ENCODE data around the gene PDE4B.
"Not testable (repeated sequence)": the region's sequence is repeated elsewhere in the genome, so short reads cannot be mapped to it uniquely, and the experiment has no call there.

Gene PDE4B

GRCh38 chr1:66135161-66135560, 342.5 kb downstream of the PDE4B start:
- H2AFZ ChIP-seq (ENCODE audit: low read depth, low read length) = no peak overlapping the region
- no peaks in the 10 kb centered on the region for H3K9me3 ChIP-seq (ENCODE audit: low read length)
- no peaks in the 10 kb centered on the region for H3K36me3 ChIP-seq (ENCODE audit: insufficient read depth, low read length)
- no peaks in the 10 kb centered on the region for H3K4me1 ChIP-seq (ENCODE audit: insufficient read depth, low read length)
- no peaks in the 10 kb centered on the region for H3K27me3 ChIP-seq (ENCODE audit: insufficient read depth, low read length)
- H3K4me3 ChIP-seq (ENCODE audit: low read length) = no peak overlapping the region

GRCh38 chr1:66136423-66136822, 343.7 kb downstream of the PDE4B start:
- not testable (repeated sequence) for H3K4me1 ChIP-seq (ENCODE audit: insufficient read depth, low read length); H2AFZ ChIP-seq (ENCODE audit: low read depth, low read length); H3K9me3 ChIP-seq (ENCODE audit: low read length); H3K4me3 ChIP-seq (ENCODE audit: low read length); H3K36me3 ChIP-seq (ENCODE audit: insufficient read depth, low read length); H3K27me3 ChIP-seq (ENCODE audit: insufficient read depth, low read length)

- no peaks in the 10 kb centered on the region for H3K27me3 ChIP-seq (ENCODE audit: insufficient read depth, low read length)
- no peak overlapping the region for H3K4me3 ChIP-seq (ENCODE audit: low read length)
- H3K4me1 ChIP-seq (ENCODE audit: insufficient read depth, low read length) = no peaks in the 10 kb centered on the region
- H2AFZ ChIP-seq (ENCODE audit: low read depth, low read length) = no peak overlapping the region
- no peaks in the 10 kb centered on the region for H3K36me3 ChIP-seq (ENCODE audit: insufficient read depth, low read length)
- no peaks in the 10 kb centered on the region for H3K9me3 ChIP-seq (ENCODE audit: low read length)
These were observed 344.5 kb downstream of the PDE4B start for GRCh38 chr1:66137235-66137634.

GRCh38 chr1:66138613-66139012, 345.9 kb downstream of the PDE4B start:
- H3K4me3 ChIP-seq (ENCODE audit: low read length) = no peak overlapping the region
- H2AFZ ChIP-seq (ENCODE audit: low read depth, low read length) = no peak overlapping the region

GRCh38 chr1:66140072-66140471, 347.4 kb downstream of the PDE4B start:
- H2AFZ ChIP-seq (ENCODE audit: low read depth, low read length) = no peak overlapping the region
- H3K27me3 ChIP-seq (ENCODE audit: insufficient read depth, low read length) = no peaks in the 10 kb centered on the region
- H3K4me1 ChIP-seq (ENCODE audit: insufficient read depth, low read length) = no peaks in the 10 kb centered on the region
- H3K36me3 ChIP-seq (ENCODE audit: insufficient read depth, low read length) = no peaks in the 10 kb centered on the region
- no peaks in the 10 kb centered on the region for H3K9me3 ChIP-seq (ENCODE audit: low read length)
- H3K4me3 ChIP-seq (ENCODE audit: low read length) = no peak overlapping the region

More at GRCh38 chr1:66138613-66139012, 345.9 kb downstream of the PDE4B start:
- Histone ChIP-seq H3K36me3 (ENCODE audit: insufficient read depth, low read length) (no peaks in the 10 kb centered on the region), H3K9me3 (ENCODE audit: low read length) (no peaks in the 10 kb centered on the region), H3K4me1 (ENCODE audit: insufficient read depth, low read length) (no peaks in the 10 kb centered on the region), H3K27me3 (ENCODE audit: insufficient read depth, low read length) (no peaks in the 10 kb centered on the region)

GRCh38 chr1:66143651-66144050, 351.0 kb downstream of the PDE4B start:
- no peaks in the 10 kb centered on the region for H3K27me3 ChIP-seq (ENCODE audit: insufficient read depth, low read length)
- no peak overlapping the region for H2AFZ ChIP-seq (ENCODE audit: low read depth, low read length)
- no peaks in the 10 kb centered on the region for H3K9me3 ChIP-seq (ENCODE audit: low read length)
- H3K36me3 ChIP-seq (ENCODE audit: insufficient read depth, low read length) = no peaks in the 10 kb centered on the region
- H3K4me3 ChIP-seq (ENCODE audit: low read length) = no peak overlapping the region
- no peaks in the 10 kb centered on the region for H3K4me1 ChIP-seq (ENCODE audit: insufficient read depth, low read length)

- Histone ChIP-seq H3K36me3 (ENCODE audit: insufficient read depth, low read length) (no peaks in the 10 kb centered on the region), H3K4me1 (ENCODE audit: insufficient read depth, low read length) (no peaks in the 10 kb centered on the region), H3K9me3 (ENCODE audit: low read length) (no peaks in the 10 kb centered on the region), H2AFZ (ENCODE audit: low read depth, low read length) (no peak overlapping the region), H3K27me3 (ENCODE audit: insufficient read depth, low read length) (no peaks in the 10 kb centered on the region), H3K4me3 (ENCODE audit: low read length) (no peak overlapping the region)
These were observed 354.6 kb downstream of the PDE4B start for GRCh38 chr1:66147226-66147835.

- Histone ChIP-seq H2AFZ (ENCODE audit: low read depth, low read length) (no peak overlapping the region), H3K9me3 (ENCODE audit: low read length) (no peaks in the 10 kb centered on the region), H3K27me3 (ENCODE audit: insufficient read depth, low read length) (no peaks in the 10 kb centered on the region), H3K36me3 (ENCODE audit: insufficient read depth, low read length) (no peaks in the 10 kb centered on the region), H3K4me1 (ENCODE audit: insufficient read depth, low read length) (peaks cover 7% of the 10 kb centered on the region), H3K4me3 (ENCODE audit: low read length) (no peak overlapping the region)
These were observed 359.3 kb downstream of the PDE4B start for GRCh38 chr1:66152034-66152433.

GRCh38 chr1:66154394-66154793, 361.7 kb downstream of the PDE4B start:
- Histone ChIP-seq H3K27me3 (ENCODE audit: insufficient read depth, low read length) (no peaks in the 10 kb centered on the region), H3K4me3 (ENCODE audit: low read length) (no peak overlapping the region), H3K9me3 (ENCODE audit: low read length) (no peaks in the 10 kb centered on the region), H3K4me1 (ENCODE audit: insufficient read depth, low read length) (peaks cover 7% of the 10 kb centered on the region), H2AFZ (ENCODE audit: low read depth, low read length) (no peak overlapping the region), H3K36me3 (ENCODE audit: insufficient read depth, low read length) (no peaks in the 10 kb centered on the region)

GRCh38 chr1:66156144-66156543, 363.4 kb downstream of the PDE4B start:
- Histone ChIP-seq H3K36me3 (ENCODE audit: insufficient read depth, low read length) (no peaks in the 10 kb centered on the region), H3K4me3 (ENCODE audit: low read length) (no peak overlapping the region), H3K27me3 (ENCODE audit: insufficient read depth, low read length) (no peaks in the 10 kb centered on the region), H2AFZ (ENCODE audit: low read depth, low read length) (no peak overlapping the region), H3K9me3 (ENCODE audit: low read length) (no peaks in the 10 kb centered on the region), H3K4me1 (ENCODE audit: insufficient read depth, low read length) (peaks cover 7% of the 10 kb centered on the region)

- H2AFZ ChIP-seq (ENCODE audit: low read depth, low read length) = no peak overlapping the region
- H3K9me3 ChIP-seq (ENCODE audit: low read length) = no peaks in the 10 kb centered on the region
These were observed 367.1 kb downstream of the PDE4B start for GRCh38 chr1:66159800-66160199.

GRCh38 chr1:66160719-66161118, 368.0 kb downstream of the PDE4B start:
- no peaks in the 10 kb centered on the region for H3K36me3 ChIP-seq (ENCODE audit: insufficient read depth, low read length)
- no peak overlapping the region for H3K4me3 ChIP-seq (ENCODE audit: low read length)

More at GRCh38 chr1:66159800-66160199, 367.1 kb downstream of the PDE4B start:
- H3K27me3 ChIP-seq (ENCODE audit: insufficient read depth, low read length) = no peaks in the 10 kb centered on the region
- H3K36me3 ChIP-seq (ENCODE audit: insufficient read depth, low read length) = no peaks in the 10 kb centered on the region
- H3K4me1 ChIP-seq (ENCODE audit: insufficient read depth, low read length) = no peaks in the 10 kb centered on the region
- H3K4me3 ChIP-seq (ENCODE audit: low read length) = no peak overlapping the region

GRCh38 chr1:66166753-66167152, 374.1 kb downstream of the PDE4B start:
- Histone ChIP-seq H3K9me3 (ENCODE audit: low read length) (no peaks in the 10 kb centered on the region), H3K27me3 (ENCODE audit: insufficient read depth, low read length) (no peaks in the 10 kb centered on the region), H3K36me3 (ENCODE audit: insufficient read depth, low read length) (no peaks in the 10 kb centered on the region), H2AFZ (ENCODE audit: low read depth, low read length) (no peak overlapping the region), H3K4me3 (ENCODE audit: low read length) (no peak overlapping the region), H3K4me1 (ENCODE audit: insufficient read depth, low read length) (peaks cover 31% of the 10 kb centered on the region)

More at GRCh38 chr1:66160719-66161118, 368.0 kb downstream of the PDE4B start:
- Histone ChIP-seq H3K9me3 (ENCODE audit: low read length) (no peaks in the 10 kb centered on the region), H3K4me1 (ENCODE audit: insufficient read depth, low read length) (no peaks in the 10 kb centered on the region), H3K27me3 (ENCODE audit: insufficient read depth, low read length) (no peaks in the 10 kb centered on the region), H2AFZ (ENCODE audit: low read depth, low read length) (no peak overlapping the region)

GRCh38 chr1:66167267-66167666, 374.6 kb downstream of the PDE4B start:
- H2AFZ ChIP-seq (ENCODE audit: low read depth, low read length) = no peak overlapping the region
- no peaks in the 10 kb centered on the region for H3K36me3 ChIP-seq (ENCODE audit: insufficient read depth, low read length)
- H3K4me3 ChIP-seq (ENCODE audit: low read length) = no peak overlapping the region
- H3K27me3 ChIP-seq (ENCODE audit: insufficient read depth, low read length) = no peaks in the 10 kb centered on the region
- H3K9me3 ChIP-seq (ENCODE audit: low read length) = no peaks in the 10 kb centered on the region
- H3K4me1 ChIP-seq (ENCODE audit: insufficient read depth, low read length) = peaks cover 31% of the 10 kb centered on the region

Data from neuron (in vitro differentiated cells).